Activated T-cell treated with anti-CD3 and anti-CD28 coated beads, Interleukin-2, amount 50 U/mL, for 72 hours (primary cell): ENCODE results near the gene CEP41. TPM values are rescaled to one million over a fixed set of nuclear protein-coding genes. Genes with fewer than 3 reads are reported as not detected.
"Not testable (repeated sequence)": the region's sequence is repeated elsewhere in the genome, so short reads cannot be mapped to it uniquely, and the experiment has no call there.

ENCODE experiments used
- ATAC-seq, 2 donors: fragments of 150-1000 bp; cut with Tn5 transposase; replicated peaks in 1 of 2; 2 replicates each; pipeline ENCODE4 v1.10.0; 2021; ENCODE audit warnings: moderate library complexity in 2 of 2, mild to moderate bottlenecking in 1 of 2
- DNase-seq, 2 donors: peaks; one replicate each; pipeline ENCODE4 v3.0.0; 2021 to 2022; ENCODE audit warnings: mixed read lengths in 1 of 2
- H3K27ac Mint-ChIP-seq: one replicate; pipeline ENCODE4 v1.8.0; 2022; ENCODE audit warnings: mild to moderate bottlenecking, moderate library complexity, mixed read lengths
- H3K27me3 Mint-ChIP-seq: one replicate; pipeline ENCODE4 v1.8.0; 2022; ENCODE audit warnings: low read depth, mixed read lengths
- H3K36me3 Mint-ChIP-seq, 2 donors: one replicate each; pipeline ENCODE4 v1.8.0; 2022; ENCODE audit warnings: mixed read lengths in 2 of 2, mild to moderate bottlenecking in 1 of 2; ENCODE audit not compliant: insufficient read depth in 2 of 2
- H3K4me1 Mint-ChIP-seq: one replicate; pipeline ENCODE4 v1.8.0; 2022; ENCODE audit warnings: low read depth, mixed read lengths
- H3K4me3 Mint-ChIP-seq, 2 donors: one replicate each; pipeline ENCODE4 v1.8.0; 2022; ENCODE audit warnings: mild to moderate bottlenecking in 2 of 2, mixed read lengths in 2 of 2, moderate library complexity in 2 of 2
- H3K9me3 Mint-ChIP-seq, 2 donors: one replicate each; pipeline ENCODE4 v1.8.0; 2022; ENCODE audit warnings: mixed read lengths in 2 of 2
- total RNA-seq, 2 donors: library from RNA; stranded (reverse); gene quantifications; one replicate each; pipeline ENCODE4 v1.2.3, GENCODE V29; 2022

CEP41 gene
- total RNA-seq, 2 donors from 2014 or later: 19.1 to 33.3 TPM

DNA sequence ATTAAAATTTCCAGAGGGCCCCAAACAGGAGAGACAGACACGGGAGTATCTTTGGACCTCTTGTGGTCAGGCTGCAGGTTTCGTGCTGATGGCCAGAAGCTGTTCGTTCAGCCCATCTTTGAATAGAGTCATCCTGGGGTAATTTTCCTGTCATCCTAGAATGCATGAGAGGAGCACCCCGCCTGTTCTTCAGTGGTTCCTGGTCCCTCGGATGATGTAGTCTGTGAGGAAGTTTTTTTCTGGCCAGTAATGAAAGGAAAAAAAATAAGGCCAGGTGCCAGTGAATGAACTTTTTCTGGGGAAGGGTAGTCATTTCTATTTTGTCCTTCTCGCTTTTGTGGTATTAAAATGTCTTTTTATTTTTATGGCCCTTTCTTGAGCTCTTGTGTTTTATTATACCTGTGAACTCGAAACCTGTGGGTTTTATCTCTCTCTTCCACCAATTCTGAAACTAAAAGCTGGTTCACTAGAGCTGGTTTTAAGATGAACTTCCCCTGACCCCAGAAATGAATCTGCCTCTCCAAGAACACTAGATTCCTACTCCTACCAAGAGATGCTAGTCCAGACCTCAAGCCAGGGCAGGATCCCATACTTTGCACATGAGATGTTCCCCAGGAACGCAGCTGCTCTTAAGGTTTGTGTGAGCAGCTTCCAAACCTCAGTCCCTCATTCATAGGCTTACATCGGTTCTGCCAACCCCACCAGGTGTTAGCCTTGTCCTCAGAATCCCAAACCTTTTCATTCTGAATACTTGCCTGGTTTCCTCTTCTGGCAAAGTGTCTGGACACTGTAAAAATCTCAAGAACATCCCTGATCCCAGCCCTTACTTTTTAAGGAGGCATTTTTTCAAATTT, 35.7 kb upstream of the CEP41 start:
- ATAC-seq (peak in 1 of 2 donors; percentile 60), DNase-seq (no peak)
- peaks cover 10% of the 10 kb centered on the region for H3K4me1 Mint-ChIP-seq
- no peaks in the 10 kb centered on the region for H3K9me3 Mint-ChIP-seq
- no peaks in the 10 kb centered on the region for H3K27me3 Mint-ChIP-seq
- H3K4me3 Mint-ChIP-seq: no peak overlapping the region
- no peak overlapping the region for H3K27ac Mint-ChIP-seq
- no peaks in the 10 kb centered on the region for H3K36me3 Mint-ChIP-seq

GRCh38 chr7:130475776-130476175, 35.0 kb upstream of the CEP41 start:
- ATAC-seq: no peak
- Mint-ChIP-seq H3K27ac (no peak overlapping the region), H3K9me3 (no peaks in the 10 kb centered on the region), H3K4me3 (no peak overlapping the region), H3K4me1 (peaks cover 10% of the 10 kb centered on the region), H3K27me3 (no peaks in the 10 kb centered on the region), H3K36me3 (no peaks in the 10 kb centered on the region)
- no peak for DNase-seq

DNA sequence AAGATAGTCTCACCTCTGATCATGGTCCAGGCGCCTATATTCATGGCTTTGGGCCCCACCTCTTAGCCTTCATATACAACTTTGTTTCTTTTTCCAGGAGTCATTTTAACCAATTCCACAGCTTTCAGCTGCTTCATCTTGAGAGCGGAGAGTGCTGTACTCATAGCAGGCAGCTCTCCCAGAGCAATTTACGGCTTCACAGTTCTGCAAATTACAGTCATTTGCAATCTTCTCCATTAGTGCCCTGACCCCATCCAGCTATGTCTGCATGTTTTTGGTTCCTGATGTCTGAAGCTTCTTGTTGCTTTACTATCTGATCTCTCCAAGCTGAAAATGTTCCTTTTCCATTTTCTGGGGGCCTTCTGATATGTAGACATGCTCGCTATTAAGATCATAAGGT, 33.1 kb upstream of the CEP41 start:
- ATAC-seq (no peak), DNase-seq (no peak)
- H3K27ac Mint-ChIP-seq: no peak overlapping the region
- no peaks in the 10 kb centered on the region for H3K27me3 Mint-ChIP-seq
- no peaks in the 10 kb centered on the region for H3K9me3 Mint-ChIP-seq
- H3K36me3 Mint-ChIP-seq: no peaks in the 10 kb centered on the region
- H3K4me3 Mint-ChIP-seq: no peak overlapping the region
- peaks cover 10% of the 10 kb centered on the region for H3K4me1 Mint-ChIP-seq

GRCh38 chr7:130473289-130473688, 32.5 kb upstream of the CEP41 start:
- DNase-seq: no peak
- Mint-ChIP-seq H3K4me1 (peaks cover 10% of the 10 kb centered on the region), H3K4me3 (no peak overlapping the region), H3K36me3 (no peaks in the 10 kb centered on the region), H3K27ac (no peak overlapping the region), H3K27me3 (no peaks in the 10 kb centered on the region), H3K9me3 (no peaks in the 10 kb centered on the region)
- ATAC-seq: no peak

GRCh38 chr7:130471974-130472373, 31.2 kb upstream of the CEP41 start:
- H3K27me3 Mint-ChIP-seq: no peaks in the 10 kb centered on the region
- H3K4me3 Mint-ChIP-seq: no peak overlapping the region
- H3K9me3 Mint-ChIP-seq: no peaks in the 10 kb centered on the region
- no peak for DNase-seq
- no peak overlapping the region for H3K27ac Mint-ChIP-seq
- peaks cover 10% of the 10 kb centered on the region for H3K4me1 Mint-ChIP-seq
- H3K36me3 Mint-ChIP-seq: no peaks in the 10 kb centered on the region
- ATAC-seq: no peak

GRCh38 chr7:130468612-130469011, 27.8 kb upstream of the CEP41 start:
- Mint-ChIP-seq H3K27ac (no peak overlapping the region), H3K4me1 (no peaks in the 10 kb centered on the region), H3K36me3 (no peaks in the 10 kb centered on the region), H3K9me3 (no peaks in the 10 kb centered on the region), H3K4me3 (no peak overlapping the region), H3K27me3 (no peaks in the 10 kb centered on the region)
- ATAC-seq (no peak), DNase-seq (no peak)

DNA sequence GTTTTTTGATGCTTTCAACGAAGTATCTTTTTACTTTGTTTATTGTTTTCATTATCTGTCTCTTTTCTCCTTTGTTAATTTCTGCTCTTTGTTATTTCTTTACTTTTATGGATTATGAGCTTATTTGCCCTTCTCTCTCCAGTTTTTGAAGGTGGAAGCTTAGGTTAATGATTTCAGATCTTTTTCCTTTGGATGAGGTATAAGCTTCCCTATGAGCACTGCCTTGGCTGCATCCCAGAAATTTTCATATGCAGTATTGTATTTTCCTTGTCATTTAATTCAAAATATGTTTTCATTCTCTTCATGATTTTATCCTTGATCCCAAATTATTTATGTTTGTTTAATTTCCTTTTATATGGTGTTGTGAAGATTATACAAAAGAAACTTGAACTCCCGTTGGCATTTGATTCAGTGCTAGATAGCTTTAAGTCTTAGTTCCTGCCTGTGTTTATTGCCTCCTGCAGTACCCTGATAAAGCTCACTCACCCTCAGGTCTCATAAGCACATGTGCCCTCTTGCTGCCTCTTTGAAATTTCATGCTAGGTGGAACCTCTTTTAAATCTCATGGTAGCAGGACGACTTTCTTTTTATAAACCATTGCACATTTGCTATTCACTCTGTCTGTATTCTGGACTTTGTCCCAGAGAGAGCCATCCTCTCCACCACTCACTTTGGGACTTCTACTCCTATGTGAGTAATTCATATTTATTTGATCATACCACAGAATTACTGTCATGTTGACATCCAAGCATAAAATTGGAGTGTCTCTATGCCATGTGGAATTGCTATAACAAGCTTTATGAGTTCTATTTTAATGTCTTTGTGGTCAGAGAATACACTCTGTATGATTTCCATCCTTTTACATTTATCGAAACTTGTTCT, 23.0 kb upstream of the CEP41 start:
- H3K4me3 Mint-ChIP-seq: no peak overlapping the region
- ATAC-seq (no peak), DNase-seq (no peak)
- H3K27ac Mint-ChIP-seq: no peak overlapping the region
- peaks cover 0 to 8% of the 10 kb centered on the region in 2 donors for H3K36me3 Mint-ChIP-seq
- H3K9me3 Mint-ChIP-seq: peaks cover 0 to 1% of the 10 kb centered on the region in 2 donors
- H3K27me3 Mint-ChIP-seq: no peaks in the 10 kb centered on the region
- H3K4me1 Mint-ChIP-seq: no peaks in the 10 kb centered on the region

- no peaks in the 10 kb centered on the region for H3K27me3 Mint-ChIP-seq
Measured at GRCh38 chr7:130461272-130461671, 20.5 kb upstream of the CEP41 start.

DNA sequence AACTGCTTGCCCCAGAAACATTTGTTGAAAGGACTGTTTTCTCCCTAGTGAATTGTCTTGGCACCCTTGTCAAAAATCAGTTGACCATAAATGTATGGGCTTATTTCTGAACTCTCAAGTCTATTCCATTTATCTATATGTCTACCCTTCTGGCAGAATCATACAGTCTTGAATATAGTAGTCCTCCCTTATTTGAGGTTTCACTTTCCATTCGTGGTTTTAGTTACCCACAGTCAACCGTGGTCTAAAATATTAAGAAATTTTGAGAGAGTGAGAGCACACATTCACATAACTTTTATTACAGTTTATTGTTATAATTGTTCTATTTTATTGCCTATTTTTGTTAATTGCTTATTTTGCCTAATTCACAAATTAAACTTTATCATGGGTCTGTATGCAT, 17.4 kb upstream of the CEP41 start:
- Mint-ChIP-seq H3K36me3 (peaks cover 0 to 8% of the 10 kb centered on the region in 2 donors), H3K4me1 (peaks cover 22% of the 10 kb centered on the region), H3K9me3 (peaks cover 0 to 3% of the 10 kb centered on the region in 2 donors), H3K4me3 (peak overlapping the region in 1 of 2 donors; percentile 25), H3K27me3 (no peaks in the 10 kb centered on the region), H3K27ac (no peak overlapping the region)
- ATAC-seq (no peak), DNase-seq (no peak)

More at GRCh38 chr7:130461272-130461671, 20.5 kb upstream of the CEP41 start:
- DNase-seq (no peak), ATAC-seq (no peak)
- H3K36me3 Mint-ChIP-seq: peaks cover 0 to 8% of the 10 kb centered on the region in 2 donors
- H3K27ac Mint-ChIP-seq: no peak overlapping the region
- H3K4me1 Mint-ChIP-seq: peaks cover 7% of the 10 kb centered on the region
- no peak overlapping the region for H3K4me3 Mint-ChIP-seq
- peaks cover 0 to 1% of the 10 kb centered on the region in 2 donors for H3K9me3 Mint-ChIP-seq

- Mint-ChIP-seq H3K4me1 (peaks cover 32% of the 10 kb centered on the region), H3K36me3 (peaks cover 0 to 6% of the 10 kb centered on the region in 2 donors), H3K27me3 (no peaks in the 10 kb centered on the region), H3K4me3 (no peak overlapping the region), H3K27ac (no peak overlapping the region), H3K9me3 (peaks cover 0 to 3% of the 10 kb centered on the region in 2 donors)
- ATAC-seq (no peak), DNase-seq (no peak)
Measured at GRCh38 chr7:130454959-130455358, 14.1 kb upstream of the CEP41 start.

DNA sequence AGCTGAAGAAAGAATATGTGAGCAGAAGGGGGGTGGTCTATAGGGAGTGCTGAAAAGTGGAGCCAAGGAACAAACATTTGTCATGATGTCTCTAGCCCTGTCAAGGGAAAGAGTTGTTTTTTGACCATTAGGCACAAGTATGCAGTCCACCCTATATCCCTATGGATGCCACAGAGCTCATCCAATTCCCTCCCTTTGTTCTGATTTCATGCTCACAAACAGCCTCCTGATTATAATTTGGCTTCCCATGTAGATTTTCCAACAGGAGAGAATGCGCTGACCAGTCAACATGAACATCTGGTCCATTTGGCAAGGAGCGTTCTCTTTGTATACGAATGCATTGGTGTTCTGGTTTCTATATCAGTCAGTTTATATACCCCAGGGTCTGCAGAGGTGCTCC, 12.1 kb upstream of the CEP41 start:
- DNase-seq (no peak), ATAC-seq (no peak)
- H3K27me3 Mint-ChIP-seq: no peaks in the 10 kb centered on the region
- peaks cover 3 to 7% of the 10 kb centered on the region in 2 donors for H3K36me3 Mint-ChIP-seq
- H3K27ac Mint-ChIP-seq: no peak overlapping the region
- peaks cover 27% of the 10 kb centered on the region for H3K4me1 Mint-ChIP-seq
- no peak overlapping the region for H3K4me3 Mint-ChIP-seq
- H3K9me3 Mint-ChIP-seq: peaks cover 4% of the 10 kb centered on the region in 2 donors

DNA sequence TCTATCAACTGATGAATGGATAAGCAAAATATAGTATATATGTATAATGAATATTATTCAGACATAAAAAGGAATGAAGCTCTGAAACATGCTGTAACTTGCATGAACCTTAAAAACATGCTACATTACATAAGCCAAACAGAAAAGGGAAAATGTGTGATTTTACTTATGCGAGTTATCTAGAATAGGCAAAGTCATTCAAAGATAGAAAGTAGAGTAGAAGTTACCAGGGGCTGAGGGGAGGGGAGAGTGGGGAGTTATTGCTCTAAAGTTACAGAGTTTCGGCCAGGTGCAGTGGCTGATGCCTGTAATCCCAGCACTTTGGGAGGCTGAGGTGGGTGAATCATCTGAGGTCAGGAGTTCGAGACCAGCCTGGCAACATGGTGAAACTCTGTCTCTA, 10.5 kb upstream of the CEP41 start:
- peaks cover 6 to 12% of the 10 kb centered on the region in 2 donors for H3K36me3 Mint-ChIP-seq
- H3K27ac Mint-ChIP-seq, H3K27me3 Mint-ChIP-seq, DNase-seq, H3K4me3 Mint-ChIP-seq, H3K9me3 Mint-ChIP-seq: not testable (repeated sequence)
- peaks cover 35% of the 10 kb centered on the region for H3K4me1 Mint-ChIP-seq
- peak in 1 of 2 donors; percentile 33 for ATAC-seq

- peak overlapping the region; percentile 2 to 38 for H3K4me3 Mint-ChIP-seq
- peak overlapping the region; percentile 6 for H3K27ac Mint-ChIP-seq
Measured at GRCh38 chr7:130446259-130446658, 5.4 kb upstream of the CEP41 start.

More at GRCh38 chr7:130446259-130446658, 5.4 kb upstream of the CEP41 start:
- DNase-seq (peak in 1 of 2 donors; percentile 16), ATAC-seq (peak; percentile 83 to 86)
- H3K36me3 Mint-ChIP-seq: peaks cover 6 to 12% of the 10 kb centered on the region in 2 donors
- peaks cover 65% of the 10 kb centered on the region for H3K4me1 Mint-ChIP-seq
- H3K27me3 Mint-ChIP-seq: no peaks in the 10 kb centered on the region
- peaks cover 6 to 7% of the 10 kb centered on the region in 2 donors for H3K9me3 Mint-ChIP-seq
